K562 (cell line): ENCODE measurements around the gene P4HTM. TPM values are rescaled to one million over a fixed set of nuclear protein-coding genes. Genes with fewer than 3 reads are reported as not detected.

Experiments used
- ATAC-seq: fragments of 200-7000 bp; cut with Tn5 transposase; 3 replicates; pipeline ENCODE4 v1.9.1; 2020; ENCODE audit warnings: moderate library complexity
- BruUV-seq: library from RNA; stranded (reverse); fragments of 400-500 nt; replicated peaks from 2 replicates; lab custom pipeline; 2021; lab: Mats Ljungman, UMichigan
- CTCF ChIA-PET: fragments of 300-600 bp; formaldehyde crosslinking; extraction: SDS; loops from one replicate; lab custom pipeline; 2021; ENCODE audit warnings: low intra/inter-chr PET ratio; lab: Yijun Ruan, JAX
- POLR2A ChIA-PET: fragments of 300-600, 350-650 bp; sonication (Branson Sonifier 250); formaldehyde crosslinking; extraction: SDS; loops from one replicate; lab custom pipeline; 2021; ENCODE audit warnings: antibody characterized with exemption, inconsistent platforms; lab: Yijun Ruan, JAX
- DNase-seq, 4 experiments: peaks; one replicate each; pipeline versions ENCODE4 v3.0.0 to v3.0.0-alpha.2; 2011 to 2018; ENCODE audit warnings: low spot score in 3 of 4, mixed read lengths in 3 of 4; ENCODE audit errors: extremely low read depth in 1 of 4
- FAIRE-seq: peaks from 2 replicates; lab custom pipeline; 2011; peaks lifted over from hg19 to GRCh38; lab: Jason Lieb, UNC
- H2AFZ ChIP-seq: 2 replicates; pipeline ENCODE4 v1.6.0; 2011; ENCODE audit warnings: low read depth, low read length, control low read depth, inconsistent platforms
- H3K27ac ChIP-seq: fragments of 200-600 bp; 3 replicates; pipeline ENCODE4 v1.8.0; 2011; ENCODE audit warnings: low read depth, mild to moderate bottlenecking, control low read depth, inconsistent platforms, low read length, moderate library complexity, mixed read lengths; ENCODE audit errors: extremely low read depth
- H3K27me3 ChIP-seq, 2 experiments: fragments of 300-600 bp in 1 of 2; 2 replicates in 1 of 2; 3 replicates in 1 of 2; pipeline versions ENCODE4 v1.6.0 to v1.8.0; 2011; ENCODE audit warnings: inconsistent platforms in 2 of 2, low read length in 2 of 2, mild to moderate bottlenecking in 1 of 2, mixed read lengths in 1 of 2, moderate library complexity in 1 of 2; ENCODE audit not compliant: control insufficient read depth in 2 of 2, insufficient read depth in 2 of 2
- H3K36me3 ChIP-seq: fragments of 300-600 bp; 3 replicates; pipeline ENCODE4 v1.8.0; 2011; ENCODE audit warnings: mild to moderate bottlenecking, low read length, inconsistent platforms; ENCODE audit not compliant: control insufficient read depth, insufficient read depth
- H3K4me1 ChIP-seq, 2 experiments: fragments of 200-600 bp in 1 of 2; replicated peaks in 1 of 2; 2 replicates in 1 of 2; 3 replicates in 1 of 2; pipeline versions ENCODE4 v1.5.1 to v1.8.0; 2011; ENCODE audit warnings: inconsistent platforms in 2 of 2, low read length in 2 of 2, mild to moderate bottlenecking in 1 of 2, mixed read lengths in 1 of 2, moderate library complexity in 1 of 2; ENCODE audit not compliant: control insufficient read depth in 2 of 2, insufficient read depth in 2 of 2
- H3K4me2 ChIP-seq: 2 replicates; pipeline ENCODE4 v1.6.1; 2011; ENCODE audit warnings: low read length, control low read depth, inconsistent platforms, mixed read lengths; ENCODE audit not compliant: insufficient read depth
- H3K4me3 ChIP-seq: fragments of 200-600 bp; sonication (generic), shearing (Covaris generic); 2 replicates; pipeline ENCODE4 v1.5.1; 2016; ENCODE audit warnings: control low read depth, inconsistent platforms
- H3K79me2 ChIP-seq: fragments of 200-600 bp; 3 replicates; pipeline ENCODE4 v1.8.0; 2011; ENCODE audit warnings: low read length, inconsistent platforms; ENCODE audit not compliant: control insufficient read depth, insufficient read depth
- H3K9ac ChIP-seq, 2 experiments: 2 replicates each; pipeline versions ENCODE4 v1.6.0 to v1.6.1; 2011; ENCODE audit warnings: low read depth in 2 of 2, low read length in 2 of 2, control low read depth in 1 of 2, inconsistent platforms in 1 of 2, mild to moderate bottlenecking in 1 of 2, mixed read lengths in 1 of 2; ENCODE audit not compliant: insufficient read depth in 1 of 2
- H3K9me1 ChIP-seq: one replicate; pipeline ENCODE4 v1.6.0; 2011; ENCODE audit warnings: inconsistent platforms, mild to moderate bottlenecking, low read length, moderate library complexity; ENCODE audit not compliant: control insufficient read depth, insufficient read depth
- H3K9me3 ChIP-seq: replicated peaks from 2 replicates; pipeline ENCODE4 v1.5.1; 2011; ENCODE audit warnings: low read depth, low read length, inconsistent platforms; ENCODE audit not compliant: control insufficient read depth, insufficient read depth
- H4K20me1 ChIP-seq: replicated peaks from 2 replicates; pipeline ENCODE4 v1.6.1; 2011; ENCODE audit warnings: low read length, inconsistent platforms, mixed read lengths; ENCODE audit not compliant: control insufficient read depth, insufficient read depth
- CREB1 ChIP-seq, 2 experiments: sonication (generic) in 1 of 2; formaldehyde crosslinking in 1 of 2; IDR thresholded peaks; 2 replicates each; pipeline versions ENCODE4 v1.6.1 to v1.8.0; 2012 to 2022; ENCODE audit warnings: inconsistent platforms in 1 of 2, mild to moderate bottlenecking in 1 of 2, missing genetic modification reagents in 1 of 2, moderate library complexity in 1 of 2
- E2F8 ChIP-seq: fragments of 450-650 bp; IDR thresholded peaks from 2 replicates; pipeline ENCODE4 v1.7.1; 2018; ENCODE audit warnings: mild to moderate bottlenecking, low read depth; ENCODE audit not compliant: partially characterized antibody
- KDM4B ChIP-seq, 2 experiments: fragments of 450-650 bp in 1 of 2; sonication (generic) in 1 of 2; IDR thresholded peaks; 2 replicates each; pipeline ENCODE4 v1.6.1; 2016 to 2017; ENCODE audit warnings: borderline replicate concordance in 2 of 2, antibody characterized with exemption in 1 of 2, low read depth in 1 of 2, mild to moderate bottlenecking in 1 of 2
- in situ Hi-C: fragments of 300-500 bp; cut with MboI; formaldehyde crosslinking; loops from 4 replicates; pipeline ENCODE4 v1.15.0; 2018; ENCODE audit warnings: inconsistent platforms, mixed read lengths
- intact Hi-C: fragments of 100-400 bp; cut with micrococcal nuclease; formaldehyde crosslinking; loops from 2 replicates; pipeline ENCODE4 v1.14.2; 2022
- polyA plus RNA-seq, 8 experiments: library from polyadenylated mRNA; depleted of rRNA in 4 of 8; stranded (reverse) in 5 of 8; unstranded in 3 of 8; fragments of >200 nt; fragmentation: Nextera tagmentation in 2 of 8; fragmentation: Illumina TruSeq in 1 of 8; extraction: Ambion mirVana in 2 of 8; extraction: Trizol in 1 of 8; gene quantifications; 2 replicates each; pipeline versions ENCODE4 v1.2.1 to v1.2.3, GENCODE V29; 2011 to 2014; ENCODE audit warnings: inconsistent platforms in 1 of 8, missing spikeins in 1 of 8
- total RNA-seq, 7 experiments: library from RNA; depleted of rRNA in 6 of 7; stranded (reverse); fragments of >200 nt in 6 of 7; fragmentation: Illumina TruSeq in 2 of 7; extraction: Trizol in 2 of 7; gene quantifications; 2 replicates each; pipeline versions ENCODE4 v1.2.1 to v1.2.3, GENCODE V29; 2011 to 2021; ENCODE audit warnings: low replicate concordance in 1 of 7

Gene P4HTM
- total and polyA plus RNA-seq, 9 of the 15 experiments (the other 6 are each of a cell fraction or from before 2014, with no cell fraction given): 0.09 to 0.66 (median 0.25) TPM; not detected in 2

- no TSS peak for BruUV-seq
- POLR2A ChIA-PET: interaction anchor here (0.7 kb wide), 1 partner anchor 14 kb away, joined by 4 read pairs; no protein-coding TSS in a partner anchor
Observed at GRCh38 chr3:48993834-48994233, 3.8 kb downstream of the P4HTM start.

More at GRCh38 chr3:48993834-48994233, 3.8 kb downstream of the P4HTM start:
- no peak overlapping the region for H3K27ac ChIP-seq
- no peaks in the 10 kb centered on the region for H3K79me2 ChIP-seq
- peaks cover 9 to 26% of the 10 kb centered on the region in 2 experiments for H3K4me1 ChIP-seq
- TF ChIP-seq E2F8: no peak
- no peak for TF ChIP-seq KDM4B (IDR thresholded peaks at IDR 0.05; ENCODE audit: borderline replicate concordance in 2 of 2, low read depth in 1 of 2)
- TF ChIP-seq CREB1 (IDR thresholded peaks at IDR 0.05): no peak
- no peak for TF ChIP-seq CREB1 (CRISPR knock-in tag; IDR thresholded peaks at IDR 0.05)
- TF ChIP-seq, all 486 proteins: peak for 0
- DNase-seq (no peak), ATAC-seq (no peak), FAIRE-seq (peak; percentile 51)
- CTCF ChIA-PET: no interaction called here
- Histone ChIP-seq H3K9me3 (no peaks in the 10 kb centered on the region), H3K9me1 (no peaks in the 10 kb centered on the region), H4K20me1 (no peaks in the 10 kb centered on the region), H3K4me2 (no peak overlapping the region), H2AFZ (no peak overlapping the region), H3K4me3 (no peak overlapping the region), H3K9ac (no peak overlapping the region), H3K27me3 (no peaks in the 10 kb centered on the region), H3K36me3 (no peaks in the 10 kb centered on the region)
- intact Hi-C loops: no loop called here
- in situ Hi-C loops: no loop called here
